ENCODE measurements around the gene MRPL42. TPM values are rescaled to one million over a fixed set of nuclear protein-coding genes. Genes with fewer than 3 reads are reported as not detected.

MRPL42 gene
- total RNA-seq, 2 donors from 2014 or later = 91.1 to 131 TPM

- Mint-ChIP-seq H3K36me3 (ENCODE audit: low read depth) (peaks cover 41% of the 10 kb centered on the region), H3K4me1 (no peaks in the 10 kb centered on the region), H3K27me3 (ENCODE audit: insufficient read depth) (no peaks in the 10 kb centered on the region), H3K27ac (no peak overlapping the region), H3K4me3 (no peak overlapping the region), H3K9me3 (no peaks in the 10 kb centered on the region)
- H3K27me3 ChIP-seq (ENCODE audit: control insufficient read depth, insufficient read depth, low read length, poor library complexity, severe bottlenecking) = no peaks in the 10 kb centered on the region
- no peak overlapping the region for H3K9ac ChIP-seq (ENCODE audit: extremely low read depth, low read length, poor library complexity, severe bottlenecking)
- H3K27ac ChIP-seq (ENCODE audit: low read depth, low read length) = no peak overlapping the region
- no peak for DNase-seq
- H3K4me3 ChIP-seq (ENCODE audit: low read length) = no peak overlapping the region
- WGBS, 2 experiments (ENCODE audit: insufficient coverage in 1 of 2, insufficient read length in 1 of 2) = 71 to 80% methylated on average over 1 of the region's 2 CpGs
- H3K36me3 ChIP-seq (ENCODE audit: control insufficient read depth, insufficient read depth, low read length) = peaks cover 58% of the 10 kb centered on the region
- H3K9me3 ChIP-seq (ENCODE audit: control insufficient read depth, low read length) = no peaks in the 10 kb centered on the region
- no peaks in the 10 kb centered on the region for H3K4me1 ChIP-seq (ENCODE audit: control insufficient read depth, insufficient read depth, low read length)
- TF ChIP-seq, protein P1, sequence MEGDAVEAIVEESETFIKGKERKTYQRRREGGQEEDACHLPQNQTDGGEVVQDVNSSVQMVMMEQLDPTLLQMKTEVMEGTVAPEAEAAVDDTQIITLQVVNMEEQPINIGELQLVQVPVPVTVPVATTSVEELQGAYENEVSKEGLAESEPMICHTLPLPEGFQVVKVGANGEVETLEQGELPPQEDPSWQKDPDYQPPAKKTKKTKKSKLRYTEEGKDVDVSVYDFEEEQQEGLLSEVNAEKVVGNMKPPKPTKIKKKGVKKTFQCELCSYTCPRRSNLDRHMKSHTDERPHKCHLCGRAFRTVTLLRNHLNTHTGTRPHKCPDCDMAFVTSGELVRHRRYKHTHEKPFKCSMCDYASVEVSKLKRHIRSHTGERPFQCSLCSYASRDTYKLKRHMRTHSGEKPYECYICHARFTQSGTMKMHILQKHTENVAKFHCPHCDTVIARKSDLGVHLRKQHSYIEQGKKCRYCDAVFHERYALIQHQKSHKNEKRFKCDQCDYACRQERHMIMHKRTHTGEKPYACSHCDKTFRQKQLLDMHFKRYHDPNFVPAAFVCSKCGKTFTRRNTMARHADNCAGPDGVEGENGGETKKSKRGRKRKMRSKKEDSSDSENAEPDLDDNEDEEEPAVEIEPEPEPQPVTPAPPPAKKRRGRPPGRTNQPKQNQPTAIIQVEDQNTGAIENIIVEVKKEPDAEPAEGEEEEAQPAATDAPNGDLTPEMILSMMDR (conservative IDR thresholded peaks at IDR 0.05) = no peak
Measured at GRCh38 chr12:93500667-93501066, 33.4 kb downstream of the MRPL42 start.

- DNase-seq = peak; percentile 86
- TF ChIP-seq, protein P1 (conservative IDR thresholded peaks at IDR 0.05) = peak; percentile 96
- no peak overlapping the region for H3K27ac Mint-ChIP-seq
- H3K4me1 Mint-ChIP-seq = no peaks in the 10 kb centered on the region
- Histone ChIP-seq H3K27me3 (ENCODE audit: control insufficient read depth, insufficient read depth, low read length, poor library complexity, severe bottlenecking) (no peaks in the 10 kb centered on the region), H3K36me3 (ENCODE audit: control insufficient read depth, insufficient read depth, low read length) (peaks cover 43% of the 10 kb centered on the region), H3K9me3 (ENCODE audit: control insufficient read depth, low read length) (no peaks in the 10 kb centered on the region), H3K27ac (ENCODE audit: low read depth, low read length) (no peak overlapping the region), H3K4me1 (ENCODE audit: control insufficient read depth, insufficient read depth, low read length) (no peaks in the 10 kb centered on the region), H3K9ac (ENCODE audit: extremely low read depth, low read length, poor library complexity, severe bottlenecking) (no peak overlapping the region), H3K4me3 (ENCODE audit: low read length) (no peak overlapping the region)
- WGBS, 2 experiments (ENCODE audit: insufficient coverage in 1 of 2, insufficient read length in 1 of 2) = 84% methylated on average over 6 to 11 of the region's 11 CpGs
- H3K36me3 Mint-ChIP-seq (ENCODE audit: low read depth) = peaks cover 26% of the 10 kb centered on the region
- H3K4me3 Mint-ChIP-seq = no peak overlapping the region
- no peaks in the 10 kb centered on the region for H3K9me3 Mint-ChIP-seq
- no peaks in the 10 kb centered on the region for H3K27me3 Mint-ChIP-seq (ENCODE audit: insufficient read depth)
Measured at GRCh38 chr12:93502802-93503623, 35.7 kb downstream of the MRPL42 start.

GRCh38 chr12:93507165-93507564, 39.9 kb downstream of the MRPL42 start:
- no peaks in the 10 kb centered on the region for H3K27me3 ChIP-seq (ENCODE audit: control insufficient read depth, insufficient read depth, low read length, poor library complexity, severe bottlenecking)
- Mint-ChIP-seq H3K4me3 (no peak overlapping the region), H3K27me3 (ENCODE audit: insufficient read depth) (no peaks in the 10 kb centered on the region), H3K27ac (no peak overlapping the region), H3K36me3 (ENCODE audit: low read depth) (peaks cover 25% of the 10 kb centered on the region), H3K9me3 (no peaks in the 10 kb centered on the region), H3K4me1 (no peaks in the 10 kb centered on the region)
- H3K9ac ChIP-seq (ENCODE audit: extremely low read depth, low read length, poor library complexity, severe bottlenecking) = no peak overlapping the region
- TF ChIP-seq, protein P1 (conservative IDR thresholded peaks at IDR 0.05) = no peak
- no peaks in the 10 kb centered on the region for H3K4me1 ChIP-seq (ENCODE audit: control insufficient read depth, insufficient read depth, low read length)
- H3K27ac ChIP-seq (ENCODE audit: low read depth, low read length) = no peak overlapping the region
- H3K9me3 ChIP-seq (ENCODE audit: control insufficient read depth, low read length) = no peaks in the 10 kb centered on the region
- H3K4me3 ChIP-seq (ENCODE audit: low read length) = no peak overlapping the region
- H3K36me3 ChIP-seq (ENCODE audit: control insufficient read depth, insufficient read depth, low read length) = peaks cover 40% of the 10 kb centered on the region
- no peak for DNase-seq
